Measurements from ENCODE around the gene TRRAP. TPM values are rescaled to one million over a fixed set of nuclear protein-coding genes. Genes with fewer than 3 reads are reported as not detected.

Gene TRRAP
- total RNA-seq, 3 donors from 2014 or later, result 47.0 to 48.7 (median 47.5) TPM

DNA sequence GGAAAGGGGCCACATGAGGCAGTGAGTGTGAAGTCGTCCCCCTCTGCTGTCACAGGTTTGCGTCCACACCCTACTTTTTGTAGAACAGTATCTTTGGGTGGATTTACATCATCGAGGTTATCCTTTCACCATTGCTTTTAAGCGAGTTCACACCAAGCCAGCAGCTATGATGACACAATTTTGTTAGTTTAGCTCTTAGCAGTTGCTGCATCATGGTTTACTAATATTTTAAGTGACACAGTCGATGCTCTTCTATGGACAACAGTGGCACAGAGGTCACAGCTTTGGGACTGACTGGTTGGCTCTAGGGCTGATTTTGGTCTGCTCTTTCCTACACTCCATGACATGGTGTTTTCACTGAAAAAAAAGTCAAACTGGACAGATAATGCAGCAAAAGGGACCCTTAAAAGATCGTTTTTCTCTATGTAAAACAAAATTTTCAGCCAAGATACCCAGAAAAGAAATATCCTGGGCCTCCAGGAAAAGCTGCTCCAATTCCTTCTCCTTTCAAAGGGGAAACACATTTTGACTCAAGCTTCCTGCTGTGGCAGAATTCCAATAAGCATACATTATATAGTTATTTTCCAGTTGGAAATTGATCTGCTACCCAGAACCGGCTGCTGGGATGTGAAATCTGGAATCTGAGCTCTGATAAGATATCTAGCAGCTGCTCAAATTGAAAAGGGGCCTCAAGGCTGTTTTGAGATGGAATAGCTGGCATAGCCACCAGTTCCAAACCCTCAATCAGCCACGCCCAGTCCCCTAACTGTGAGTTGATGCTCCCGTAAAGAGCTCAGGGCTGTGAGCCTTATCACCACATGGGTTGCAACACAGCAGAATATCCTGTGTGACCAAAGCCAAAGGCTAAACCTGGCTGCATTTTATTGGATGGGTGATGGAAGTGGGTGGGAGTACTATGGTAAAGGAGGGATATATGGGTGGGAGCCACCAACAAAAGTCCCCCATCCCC is 151.4 kb downstream of the TRRAP start:
- Mint-ChIP-seq H3K27me3 (ENCODE audit: low read depth) (no peaks in the 10 kb centered on the region), H3K36me3 (ENCODE audit: insufficient read depth) (peaks cover 34% of the 10 kb centered on the region), H3K9me3 (no peaks in the 10 kb centered on the region), H3K4me1 (ENCODE audit: low read depth) (peaks cover 3% of the 10 kb centered on the region), H3K4me3 (no peak overlapping the region)
- ATAC-seq (no peak), DNase-seq (no peak)

DNA sequence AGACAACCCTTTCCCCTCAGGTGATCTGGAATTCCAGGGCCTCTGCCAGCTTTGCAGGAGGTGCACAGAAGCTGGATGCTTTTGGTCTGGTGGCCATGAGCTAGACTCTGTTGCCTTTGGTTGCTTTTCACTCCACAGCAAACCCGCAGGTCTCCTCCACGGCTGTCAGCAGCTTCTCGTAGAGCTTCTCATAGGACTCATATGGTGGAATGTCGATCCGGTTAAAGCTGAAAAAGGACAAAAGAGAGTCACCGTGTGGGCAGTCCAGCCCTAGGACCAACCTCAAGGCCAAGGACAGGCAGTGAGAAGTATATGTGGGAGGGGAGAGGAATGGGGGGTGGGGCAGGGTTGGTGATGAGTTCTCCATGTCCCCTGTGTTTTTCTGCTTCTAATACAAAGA is 152.1 kb downstream of the TRRAP start:
- H3K36me3 Mint-ChIP-seq (ENCODE audit: insufficient read depth), result peaks cover 37% of the 10 kb centered on the region
- H3K4me3 Mint-ChIP-seq, result no peak overlapping the region
- H3K4me1 Mint-ChIP-seq (ENCODE audit: low read depth), result peaks cover 3% of the 10 kb centered on the region
- no peaks in the 10 kb centered on the region for H3K9me3 Mint-ChIP-seq
- no peaks in the 10 kb centered on the region for H3K27me3 Mint-ChIP-seq (ENCODE audit: low read depth)
- DNase-seq, result no peak
- ATAC-seq, result no peak

DNA sequence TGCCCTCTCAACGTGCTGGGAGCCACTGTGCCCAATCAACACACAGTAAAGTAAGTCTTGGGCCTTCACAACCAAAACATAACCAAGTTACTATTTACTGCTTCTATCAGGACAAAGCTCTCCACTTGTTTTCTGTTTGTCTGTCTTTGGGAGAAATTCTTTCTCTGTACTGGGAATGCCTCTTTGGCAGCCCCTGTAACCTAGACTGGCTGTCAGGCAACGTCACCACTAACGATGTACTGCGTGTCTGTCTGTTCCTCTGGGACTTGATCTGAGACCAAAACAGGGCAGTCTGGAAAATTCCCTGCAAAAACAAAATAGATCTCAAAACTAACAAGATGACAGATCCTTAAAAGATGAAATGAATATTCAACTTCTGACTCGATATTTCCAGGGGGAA is 152.6 kb downstream of the TRRAP start:
- no peaks in the 10 kb centered on the region for H3K9me3 Mint-ChIP-seq

DNA sequence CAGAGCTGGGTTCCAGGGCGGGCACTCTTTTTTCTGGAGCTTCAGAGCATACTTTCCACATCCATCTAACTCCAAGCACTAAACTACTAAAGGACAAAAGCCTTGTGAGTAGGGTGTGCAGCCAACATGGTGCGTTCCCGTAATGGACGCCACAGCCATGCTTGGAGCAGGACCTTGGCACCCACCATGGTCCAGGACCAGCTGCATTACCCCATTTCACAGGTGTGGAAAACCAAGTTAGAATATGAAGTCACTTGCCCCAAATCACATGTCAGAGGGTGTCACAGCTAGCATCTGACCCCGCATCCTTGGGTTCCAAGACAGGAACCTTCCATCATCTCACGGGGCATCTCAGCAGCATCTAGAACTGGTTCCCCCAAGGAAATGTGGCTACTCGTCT is 153.2 kb downstream of the TRRAP start:
- Mint-ChIP-seq H3K9me3 (no peaks in the 10 kb centered on the region), H3K4me3 (no peak overlapping the region), H3K36me3 (ENCODE audit: insufficient read depth) (peaks cover 38% of the 10 kb centered on the region), H3K4me1 (ENCODE audit: low read depth) (peaks cover 3% of the 10 kb centered on the region), H3K27me3 (ENCODE audit: low read depth) (no peaks in the 10 kb centered on the region)
- ATAC-seq (no peak), DNase-seq (no peak)

More for the DNA sequence above, 152.6 kb downstream of the TRRAP start:
- Mint-ChIP-seq H3K36me3 (ENCODE audit: insufficient read depth) (peaks cover 38% of the 10 kb centered on the region), H3K4me1 (ENCODE audit: low read depth) (peaks cover 3% of the 10 kb centered on the region), H3K27me3 (ENCODE audit: low read depth) (no peaks in the 10 kb centered on the region), H3K4me3 (no peak overlapping the region)
- DNase-seq (no peak), ATAC-seq (no peak)

DNA sequence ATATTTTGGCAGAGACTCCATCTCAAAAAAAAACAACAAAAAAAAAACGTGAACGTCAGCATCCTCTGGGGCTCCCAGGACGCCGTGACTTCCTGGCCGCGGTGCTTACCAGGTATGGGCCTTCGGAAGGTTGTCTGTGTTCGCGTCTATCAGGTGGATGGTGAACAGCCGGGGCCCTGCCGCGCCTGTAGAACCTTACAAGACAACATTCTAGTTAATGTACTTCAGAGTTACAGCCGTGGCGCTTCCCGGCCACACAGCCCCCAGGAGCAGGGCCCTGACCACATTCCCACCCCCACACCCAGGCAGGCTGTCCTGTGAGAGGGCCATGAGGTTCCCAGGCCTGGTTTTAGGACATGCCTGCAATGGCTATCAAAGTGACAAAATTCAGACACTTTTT is 154.6 kb downstream of the TRRAP start:
- no peak for DNase-seq
- H3K4me3 Mint-ChIP-seq, result no peak overlapping the region
- no peaks in the 10 kb centered on the region for H3K27me3 Mint-ChIP-seq (ENCODE audit: low read depth)
- no peaks in the 10 kb centered on the region for H3K9me3 Mint-ChIP-seq
- ATAC-seq, result no peak
- peaks cover 42% of the 10 kb centered on the region for H3K36me3 Mint-ChIP-seq (ENCODE audit: insufficient read depth)
- H3K4me1 Mint-ChIP-seq (ENCODE audit: low read depth), result no peaks in the 10 kb centered on the region

DNA sequence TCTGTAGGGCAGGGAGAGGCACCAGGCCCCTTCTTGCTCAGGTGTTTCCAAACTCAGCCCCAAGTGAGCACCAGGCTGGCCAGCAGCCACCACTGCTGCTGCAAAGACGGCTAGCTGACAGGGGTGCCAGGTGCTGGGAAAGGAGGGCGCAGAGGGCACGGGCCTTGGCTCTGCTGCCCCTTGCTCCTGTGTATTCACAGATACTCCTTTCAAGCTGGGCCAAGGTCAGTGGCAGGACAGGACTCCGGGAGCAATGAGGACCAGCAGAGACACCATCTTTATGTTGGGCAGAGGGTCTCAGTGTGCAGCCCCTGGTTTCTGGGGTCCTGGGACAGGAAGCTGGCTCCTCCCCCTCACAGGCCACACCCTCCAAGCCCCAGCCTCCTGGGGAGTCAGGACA is 155.4 kb downstream of the TRRAP start:
- Mint-ChIP-seq H3K4me3 (no peak overlapping the region), H3K27me3 (ENCODE audit: low read depth) (no peaks in the 10 kb centered on the region), H3K4me1 (ENCODE audit: low read depth) (no peaks in the 10 kb centered on the region), H3K9me3 (no peaks in the 10 kb centered on the region), H3K36me3 (ENCODE audit: insufficient read depth) (peaks cover 40% of the 10 kb centered on the region)
- ATAC-seq, result no peak
- DNase-seq, result no peak

DNA sequence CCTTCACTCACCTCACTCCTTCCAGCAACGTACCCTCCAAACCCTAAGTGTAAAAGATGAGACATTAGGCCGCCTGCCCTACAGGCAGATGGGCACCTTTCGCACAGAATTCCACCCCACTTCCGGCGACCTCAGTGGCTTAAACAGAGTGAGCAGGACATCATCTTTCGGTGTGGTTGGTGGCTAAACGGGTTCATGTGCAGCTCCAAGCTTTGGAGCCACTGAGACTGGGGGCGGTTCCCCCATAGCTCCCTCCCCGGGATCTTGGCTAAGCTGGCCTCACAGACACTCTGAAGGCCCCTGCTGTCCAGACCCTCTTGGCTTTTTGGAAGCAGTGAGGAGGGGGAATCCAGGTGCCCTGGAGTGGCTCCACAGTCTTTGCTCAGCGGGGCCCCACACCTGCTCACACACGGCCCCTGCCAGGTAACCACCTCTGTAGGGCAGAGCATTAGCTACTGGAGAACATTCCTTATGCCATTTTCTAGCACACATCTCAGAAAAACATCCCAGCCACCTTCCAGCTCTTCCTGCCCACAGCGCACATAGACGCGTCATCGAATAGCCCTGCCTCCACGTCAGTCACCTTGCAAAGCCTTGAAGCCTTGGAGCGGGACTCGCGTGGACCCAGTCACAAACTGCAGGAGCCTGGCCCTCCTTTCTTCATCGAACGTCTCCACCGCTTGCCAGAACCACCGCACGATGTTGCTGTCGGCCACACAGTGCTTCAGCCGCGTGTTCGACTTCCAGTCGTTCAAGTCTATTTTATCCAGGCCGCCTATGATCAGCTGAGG is 156.8 kb downstream of the TRRAP start:
- H3K4me1 Mint-ChIP-seq (ENCODE audit: low read depth), result no peaks in the 10 kb centered on the region
- no peaks in the 10 kb centered on the region for H3K9me3 Mint-ChIP-seq
- H3K4me3 Mint-ChIP-seq, result no peak overlapping the region
- peaks cover 37% of the 10 kb centered on the region for H3K36me3 Mint-ChIP-seq (ENCODE audit: insufficient read depth)
- DNase-seq (no peak), ATAC-seq (no peak)
- H3K27me3 Mint-ChIP-seq (ENCODE audit: low read depth), result no peaks in the 10 kb centered on the region

DNA sequence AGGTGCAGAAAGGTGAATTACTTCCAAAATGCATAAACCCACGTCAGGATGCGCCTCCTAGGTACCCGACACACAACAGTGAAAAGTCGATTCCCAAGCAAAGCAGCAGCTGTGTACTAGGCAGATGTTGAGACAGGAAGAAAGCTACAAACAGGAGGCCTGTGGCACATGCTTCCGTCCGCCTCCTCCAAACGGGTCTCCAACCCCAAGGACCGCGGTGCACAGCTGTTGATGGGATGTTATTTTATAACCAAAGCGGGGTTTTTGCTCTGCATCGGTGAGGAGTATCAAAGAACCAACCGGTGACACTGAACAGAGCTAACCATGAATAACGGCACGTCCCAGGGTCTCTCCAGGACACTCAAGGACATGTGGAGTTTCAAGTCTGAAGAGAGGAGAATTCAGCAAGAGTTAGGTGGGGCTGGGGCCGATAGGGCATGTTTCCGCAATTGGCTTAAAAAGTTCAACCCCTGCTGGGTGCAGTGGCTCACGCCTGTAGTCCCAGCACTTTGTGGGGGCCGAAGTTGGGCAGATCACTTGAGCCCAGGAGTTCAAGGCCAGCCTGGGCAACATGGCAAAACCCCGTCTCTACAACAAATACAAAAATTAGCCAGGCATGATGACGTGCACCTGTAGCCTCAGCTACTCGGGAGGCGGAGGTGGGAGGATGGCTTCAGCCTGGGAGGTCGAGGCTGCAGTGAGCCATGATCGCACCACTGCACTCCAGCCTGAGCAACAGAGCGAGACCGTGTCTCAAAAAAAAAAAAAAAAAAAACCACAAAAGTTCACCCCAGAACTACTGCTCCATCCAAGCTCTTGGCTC is 157.6 kb downstream of the TRRAP start:
- H3K27me3 Mint-ChIP-seq (ENCODE audit: low read depth), result no peaks in the 10 kb centered on the region
- ATAC-seq (no peak), DNase-seq (no peak)
- H3K9me3 Mint-ChIP-seq, result no peaks in the 10 kb centered on the region
- peaks cover 43% of the 10 kb centered on the region for H3K36me3 Mint-ChIP-seq (ENCODE audit: insufficient read depth)
- H3K4me3 Mint-ChIP-seq, result no peak overlapping the region
- no peaks in the 10 kb centered on the region for H3K4me1 Mint-ChIP-seq (ENCODE audit: low read depth)

DNA sequence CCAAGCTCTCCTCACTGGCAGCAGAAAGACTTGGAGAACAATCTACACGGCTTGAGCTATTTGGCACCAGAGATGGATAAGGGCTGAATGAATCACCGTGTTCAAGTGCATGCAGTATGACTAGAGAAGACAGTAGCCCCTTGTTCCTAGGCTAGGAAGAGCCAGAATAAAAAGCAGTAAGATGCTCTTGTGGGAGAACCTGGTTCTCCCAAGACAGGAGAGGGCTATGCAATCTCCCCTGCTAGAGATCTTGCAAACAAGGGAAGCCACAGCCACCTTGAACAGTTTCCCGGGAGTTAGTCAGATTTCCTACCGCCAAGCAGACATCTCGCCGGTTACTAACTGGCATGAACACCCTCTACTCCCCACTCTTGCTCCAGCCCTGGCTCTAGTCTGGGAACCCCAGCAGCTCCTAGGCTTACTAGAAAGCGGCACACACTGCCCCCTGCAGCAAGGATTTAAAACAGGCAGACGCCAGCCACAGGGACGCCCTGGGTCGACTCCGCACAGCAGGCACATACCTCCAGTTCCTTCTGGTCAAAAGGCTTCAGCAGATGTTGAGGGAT is 158.3 kb downstream of the TRRAP start:
- ATAC-seq (no peak), DNase-seq (no peak)
- no peaks in the 10 kb centered on the region for H3K9me3 Mint-ChIP-seq
- H3K27me3 Mint-ChIP-seq (ENCODE audit: low read depth), result no peaks in the 10 kb centered on the region
- no peak overlapping the region for H3K4me3 Mint-ChIP-seq
- no peaks in the 10 kb centered on the region for H3K4me1 Mint-ChIP-seq (ENCODE audit: low read depth)
- H3K36me3 Mint-ChIP-seq (ENCODE audit: insufficient read depth), result peaks cover 41% of the 10 kb centered on the region

DNA sequence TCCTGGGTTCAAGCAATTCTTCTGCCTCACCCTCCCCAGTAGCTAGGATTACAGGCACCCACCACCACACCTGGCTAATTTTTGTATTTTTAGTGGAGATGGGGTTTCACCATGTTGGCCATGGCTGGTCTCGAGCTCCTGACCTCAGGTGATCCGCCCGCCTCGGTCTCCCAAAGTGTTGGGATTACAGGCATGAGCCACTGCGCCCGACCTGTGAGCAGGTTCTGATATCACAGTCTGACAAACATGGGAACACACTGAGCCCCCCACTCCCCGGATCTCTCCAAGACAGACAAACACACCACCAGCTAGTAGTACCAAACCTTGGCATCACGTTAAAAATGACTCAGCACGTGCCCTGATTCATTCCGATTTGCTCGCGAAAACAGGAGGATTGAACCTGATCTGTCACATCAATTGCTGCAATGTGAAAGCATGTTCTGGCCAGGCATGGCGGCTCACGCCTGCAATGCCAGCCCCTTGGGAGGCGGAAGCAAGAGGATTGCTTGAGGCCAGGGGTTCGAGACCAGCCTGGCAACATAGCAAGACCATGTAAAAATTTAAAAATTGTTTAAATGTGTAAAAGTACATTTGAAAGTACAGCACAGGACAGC is 159.1 kb downstream of the TRRAP start:
- H3K9me3 Mint-ChIP-seq, result no peaks in the 10 kb centered on the region
- no peak for ATAC-seq
- DNase-seq, result no peak
- H3K4me3 Mint-ChIP-seq, result no peak overlapping the region
- H3K27me3 Mint-ChIP-seq (ENCODE audit: low read depth), result no peaks in the 10 kb centered on the region
- peaks cover 43% of the 10 kb centered on the region for H3K36me3 Mint-ChIP-seq (ENCODE audit: insufficient read depth)
- H3K4me1 Mint-ChIP-seq (ENCODE audit: low read depth), result no peaks in the 10 kb centered on the region

DNA sequence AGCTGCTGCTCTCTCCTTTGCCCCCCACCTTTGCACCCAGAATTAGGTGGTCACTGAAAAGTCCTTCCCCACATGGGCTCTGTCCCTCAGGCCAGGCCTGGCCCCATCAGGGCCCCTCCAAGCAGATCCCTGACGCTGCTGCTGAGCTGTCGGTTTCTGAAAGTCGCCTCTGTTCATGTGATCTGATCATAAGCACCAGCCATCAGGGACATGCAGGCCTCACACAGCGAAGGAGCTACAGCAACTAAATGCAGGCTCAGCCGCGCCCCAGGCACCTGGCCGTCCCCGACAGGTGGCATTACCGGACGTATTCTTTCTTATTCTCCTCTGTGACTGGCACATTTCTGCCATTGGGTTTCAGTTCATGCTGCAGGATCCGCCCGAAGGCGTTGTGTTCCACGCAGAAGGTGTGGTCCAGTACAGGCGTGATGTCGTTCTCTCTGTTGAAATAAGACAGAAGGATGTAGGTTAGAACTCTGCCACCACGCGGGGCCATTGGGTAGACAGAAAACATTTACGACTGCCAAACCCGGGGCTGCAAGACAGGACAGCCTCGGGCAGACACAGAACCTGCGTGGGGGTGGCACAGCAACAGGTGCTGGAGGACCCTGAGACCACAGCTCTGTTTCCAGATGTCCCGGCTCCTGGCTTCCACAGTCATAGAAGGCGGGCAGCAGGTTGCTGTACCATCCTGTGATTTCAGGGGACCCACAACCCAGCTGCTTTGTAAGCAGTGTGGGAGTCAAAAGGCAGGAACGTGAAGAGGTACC is 159.9 kb downstream of the TRRAP start:
- DNase-seq, result no peak
- H3K4me1 Mint-ChIP-seq (ENCODE audit: low read depth), result no peaks in the 10 kb centered on the region
- H3K9me3 Mint-ChIP-seq, result no peaks in the 10 kb centered on the region

DNA sequence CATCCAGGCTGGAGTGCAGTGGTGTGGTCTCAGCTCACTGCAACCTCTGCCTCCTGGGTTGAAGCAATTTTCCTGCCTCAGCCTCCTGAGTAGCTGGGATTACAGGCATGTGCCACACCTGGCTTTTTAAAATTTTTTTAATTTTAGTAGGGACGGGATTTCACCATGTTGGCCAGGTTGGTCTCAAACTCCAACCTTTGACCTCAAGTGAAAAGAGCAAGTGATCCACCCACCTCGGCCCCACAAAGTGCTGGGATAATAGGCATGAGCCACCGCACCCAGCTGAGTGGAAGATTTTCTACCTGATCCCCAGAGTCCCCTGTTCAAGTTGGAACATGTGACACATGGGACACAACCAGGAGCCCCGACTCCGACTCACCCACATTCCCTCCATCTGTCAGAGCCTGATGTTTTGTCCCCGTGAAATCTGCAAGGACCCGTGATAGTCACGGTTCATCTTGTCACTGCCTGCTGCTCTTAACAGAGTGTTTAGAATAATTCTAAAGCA is 161.1 kb downstream of the TRRAP start:
- no peaks in the 10 kb centered on the region for H3K9me3 Mint-ChIP-seq
- no peak overlapping the region for H3K4me3 Mint-ChIP-seq
- ATAC-seq (no peak), DNase-seq (no peak)
- H3K36me3 Mint-ChIP-seq (ENCODE audit: insufficient read depth), result peaks cover 53% of the 10 kb centered on the region
- no peaks in the 10 kb centered on the region for H3K27me3 Mint-ChIP-seq (ENCODE audit: low read depth)
- H3K4me1 Mint-ChIP-seq (ENCODE audit: low read depth), result no peaks in the 10 kb centered on the region

More for the DNA sequence above, 159.9 kb downstream of the TRRAP start:
- no peak for ATAC-seq
- Mint-ChIP-seq H3K36me3 (ENCODE audit: insufficient read depth) (peaks cover 50% of the 10 kb centered on the region), H3K27me3 (ENCODE audit: low read depth) (no peaks in the 10 kb centered on the region), H3K4me3 (no peak overlapping the region)
